ENCODE measurements around the gene FGF11. TPM values are rescaled to one million over a fixed set of nuclear protein-coding genes. Genes with fewer than 3 reads are reported as not detected.

The FGF11 gene
- total RNA-seq, 4 donors from 2014 or later = 0.13 to 1.0 (median 0.42) TPM; not detected in 1

- no peak for TF ChIP-seq POLR2A (IDR thresholded peaks at IDR 0.05)
- TF ChIP-seq POLR2AphosphoS5 (IDR thresholded peaks at IDR 0.05) = no peak
- TF ChIP-seq EP300 (IDR thresholded peaks at IDR 0.05) = no peak
- TF ChIP-seq CTCF (IDR thresholded peaks at IDR 0.05) = no peak
- no peak for ATAC-seq
- no peaks in the 10 kb centered on the region for H3K9me3 ChIP-seq
- no peak overlapping the region for H3K27ac ChIP-seq
- H3K4me3 ChIP-seq = no peak overlapping the region
- WGBS, 2 donors (ENCODE audit: low coverage in 1 of 2) = 74 to 75% methylated on average over 3 of the region's 3 CpGs
- H3K36me3 ChIP-seq = peaks cover 0 to 35% of the 10 kb centered on the region in 2 donors
- H3K4me1 ChIP-seq = peaks cover 0 to 25% (median 0%) of the 10 kb centered on the region in 3 donors
- H3K27me3 ChIP-seq = no peaks in the 10 kb centered on the region
These were observed 20.7 kb downstream of the FGF11 start for GRCh38 chr17:7459961-7460545.

GRCh38 chr17:7460850-7461660 lies 21.7 kb downstream of the FGF11 start:
- Histone ChIP-seq H3K27me3 (no peaks in the 10 kb centered on the region), H3K4me1 (peaks cover 0 to 27% (median 4%) of the 10 kb centered on the region in 3 donors), H3K4me3 (no peak overlapping the region), H3K27ac (peak overlapping the region in 2 of 4 donors; percentile 6 to 31), H3K36me3 (peaks cover 0 to 45% of the 10 kb centered on the region in 2 donors), H3K9me3 (no peaks in the 10 kb centered on the region)
- no peak for ATAC-seq
- WGBS, 2 donors (ENCODE audit: low coverage in 1 of 2) = 99 to 100% methylated on average over 2 to 6 of the region's 7 CpGs
- TF ChIP-seq EP300 (IDR thresholded peaks at IDR 0.05) = no peak
- no peak for TF ChIP-seq POLR2A (IDR thresholded peaks at IDR 0.05)
- no peak for TF ChIP-seq POLR2AphosphoS5 (IDR thresholded peaks at IDR 0.05)
- no peak for TF ChIP-seq CTCF (IDR thresholded peaks at IDR 0.05)

GRCh38 chr17:7462474-7463371 lies 23.4 kb downstream of the FGF11 start:
- no peaks in the 10 kb centered on the region for H3K9me3 ChIP-seq
- ATAC-seq = no peak
- peaks cover 2 to 30% (median 17%) of the 10 kb centered on the region in 3 donors for H3K4me1 ChIP-seq
- H3K36me3 ChIP-seq = peaks cover 0 to 55% of the 10 kb centered on the region in 2 donors
- 80 to 90% methylated on average over 8 to 10 of the region's 44 CpGs for WGBS, 2 donors (ENCODE audit: low coverage in 1 of 2)
- TF ChIP-seq CTCF (IDR thresholded peaks at IDR 0.05) (no peak), POLR2A (IDR thresholded peaks at IDR 0.05) (no peak), EP300 (IDR thresholded peaks at IDR 0.05) (no peak), POLR2AphosphoS5 (IDR thresholded peaks at IDR 0.05) (no peak)
- no peaks in the 10 kb centered on the region for H3K27me3 ChIP-seq
- no peak overlapping the region for H3K4me3 ChIP-seq
- peak overlapping the region in 1 of 4 donors; percentile 8 for H3K27ac ChIP-seq

- 80 to 95% methylated on average over 4 to 7 of the region's 14 CpGs for WGBS, 2 donors (ENCODE audit: low coverage in 1 of 2)
- no peak for TF ChIP-seq EP300 (IDR thresholded peaks at IDR 0.05)
- TF ChIP-seq POLR2AphosphoS5 (IDR thresholded peaks at IDR 0.05) = no peak
- no peak for TF ChIP-seq POLR2A (IDR thresholded peaks at IDR 0.05)
- TF ChIP-seq CTCF (IDR thresholded peaks at IDR 0.05) = no peak
- no peaks in the 10 kb centered on the region for H3K27me3 ChIP-seq
- H3K27ac ChIP-seq = peak overlapping the region in 1 of 4 donors; percentile 8
- H3K36me3 ChIP-seq = peaks cover 0 to 55% of the 10 kb centered on the region in 2 donors
- no peaks in the 10 kb centered on the region for H3K9me3 ChIP-seq
- ATAC-seq = no peak
- peaks cover 2 to 37% (median 17%) of the 10 kb centered on the region in 3 donors for H3K4me1 ChIP-seq
- H3K4me3 ChIP-seq = no peak overlapping the region
These were observed 24.1 kb downstream of the FGF11 start for GRCh38 chr17:7463372-7463846.
